ENCODE measurements around the gene SPATA31C1. TPM values are rescaled to one million over a fixed set of nuclear protein-coding genes. Genes with fewer than 3 reads are reported as not detected.
"Not testable (repeated sequence)": the region's sequence is repeated elsewhere in the genome, so short reads cannot be mapped to it uniquely, and the experiment has no call there.

SPATA31C1 gene
- not detected in 2 replicates for total RNA-seq

DNA sequence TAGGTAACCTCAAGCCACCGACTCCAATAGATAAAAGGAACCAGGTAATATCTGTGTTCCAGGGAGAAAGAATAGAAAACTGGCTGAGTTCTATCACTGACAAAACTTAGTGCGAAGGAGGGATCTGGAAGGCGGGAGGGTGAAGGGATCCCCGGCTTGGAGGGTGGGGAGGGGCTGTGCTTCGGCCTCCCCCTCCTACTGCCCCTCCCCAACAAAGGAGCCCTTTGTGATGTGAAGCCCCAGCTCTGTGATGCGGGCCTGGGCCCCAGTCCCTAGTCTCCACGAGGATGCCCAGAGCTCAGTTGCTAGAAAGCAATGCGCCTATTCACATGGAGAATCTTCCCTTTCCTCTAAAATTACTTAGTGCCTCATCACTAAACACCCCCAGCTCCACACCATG is at the start of gene SPATA31C1:
TSS of gene SPATA31C1 (plus strand) at position 301 of the 400 bp plus-strand sequence.
- not testable (repeated sequence) for H3K27me3 ChIP-seq (ENCODE audit: control insufficient read depth, insufficient read depth, low read length); H3K36me3 ChIP-seq (ENCODE audit: control insufficient read depth, insufficient read depth, low read length); H3K4me3 ChIP-seq (ENCODE audit: low read depth, low read length); DNase-seq (ENCODE audit: low read depth)

DNA sequence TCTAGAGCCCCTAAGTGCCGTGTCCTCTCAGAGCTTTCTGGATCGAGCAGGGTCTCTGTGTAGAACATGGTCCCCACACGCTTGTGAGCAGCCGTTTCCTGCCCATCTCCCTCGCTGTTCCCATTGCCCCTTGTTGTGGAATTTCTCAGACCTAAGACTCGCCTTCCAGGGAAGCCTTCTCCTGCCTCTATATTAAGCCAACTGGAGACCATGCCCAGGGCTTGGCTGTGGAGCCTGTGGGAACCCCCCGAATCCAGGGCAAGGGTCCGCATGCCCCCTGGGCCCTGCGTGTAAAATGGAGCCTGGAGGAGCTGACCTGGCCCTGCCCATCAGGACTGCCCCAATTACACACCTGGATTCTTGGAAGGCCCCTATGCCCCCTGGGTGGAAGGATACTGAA is 49.6 kb upstream of the SPATA31C1 start:
- no peaks in the 10 kb centered on the region for H3K36me3 ChIP-seq (ENCODE audit: control insufficient read depth, insufficient read depth, low read length)
- H3K27me3 ChIP-seq (ENCODE audit: control insufficient read depth, insufficient read depth, low read length): no peaks in the 10 kb centered on the region
- H3K4me3 ChIP-seq (ENCODE audit: low read depth, low read length): no peak overlapping the region
- no peak for DNase-seq (ENCODE audit: low read depth)
- TF ChIP-seq, protein P1, sequence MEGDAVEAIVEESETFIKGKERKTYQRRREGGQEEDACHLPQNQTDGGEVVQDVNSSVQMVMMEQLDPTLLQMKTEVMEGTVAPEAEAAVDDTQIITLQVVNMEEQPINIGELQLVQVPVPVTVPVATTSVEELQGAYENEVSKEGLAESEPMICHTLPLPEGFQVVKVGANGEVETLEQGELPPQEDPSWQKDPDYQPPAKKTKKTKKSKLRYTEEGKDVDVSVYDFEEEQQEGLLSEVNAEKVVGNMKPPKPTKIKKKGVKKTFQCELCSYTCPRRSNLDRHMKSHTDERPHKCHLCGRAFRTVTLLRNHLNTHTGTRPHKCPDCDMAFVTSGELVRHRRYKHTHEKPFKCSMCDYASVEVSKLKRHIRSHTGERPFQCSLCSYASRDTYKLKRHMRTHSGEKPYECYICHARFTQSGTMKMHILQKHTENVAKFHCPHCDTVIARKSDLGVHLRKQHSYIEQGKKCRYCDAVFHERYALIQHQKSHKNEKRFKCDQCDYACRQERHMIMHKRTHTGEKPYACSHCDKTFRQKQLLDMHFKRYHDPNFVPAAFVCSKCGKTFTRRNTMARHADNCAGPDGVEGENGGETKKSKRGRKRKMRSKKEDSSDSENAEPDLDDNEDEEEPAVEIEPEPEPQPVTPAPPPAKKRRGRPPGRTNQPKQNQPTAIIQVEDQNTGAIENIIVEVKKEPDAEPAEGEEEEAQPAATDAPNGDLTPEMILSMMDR (IDR thresholded peaks at IDR 0.05; ENCODE audit: insufficient read depth, low read length, poor library complexity, severe bottlenecking): no peak

DNA sequence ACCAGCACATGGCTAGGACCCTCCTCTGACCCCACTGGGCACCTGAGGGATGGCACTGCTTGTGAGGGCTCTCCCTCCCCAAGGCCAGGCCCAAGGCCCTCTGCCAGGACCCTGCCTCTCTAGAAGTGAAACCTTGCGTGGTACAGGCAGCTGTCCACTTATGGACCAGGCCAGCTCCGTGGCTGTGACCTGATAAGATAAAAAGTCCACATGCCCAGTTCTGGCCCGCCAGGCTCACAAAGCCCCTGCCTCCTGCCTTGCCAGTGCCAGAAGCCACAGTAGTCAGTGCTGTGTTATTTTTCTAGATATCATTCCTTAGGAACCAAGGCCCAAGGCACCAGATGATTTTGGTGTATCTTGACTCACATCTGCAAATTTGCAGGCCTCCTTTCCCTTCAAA is 49.1 kb upstream of the SPATA31C1 start:
- no peak overlapping the region for H3K4me3 ChIP-seq (ENCODE audit: low read depth, low read length)
- no peaks in the 10 kb centered on the region for H3K36me3 ChIP-seq (ENCODE audit: control insufficient read depth, insufficient read depth, low read length)
- H3K27me3 ChIP-seq (ENCODE audit: control insufficient read depth, insufficient read depth, low read length): no peaks in the 10 kb centered on the region
- DNase-seq (ENCODE audit: low read depth): no peak
- TF ChIP-seq, protein P1 (IDR thresholded peaks at IDR 0.05; ENCODE audit: insufficient read depth, low read length, poor library complexity, severe bottlenecking): no peak

DNA sequence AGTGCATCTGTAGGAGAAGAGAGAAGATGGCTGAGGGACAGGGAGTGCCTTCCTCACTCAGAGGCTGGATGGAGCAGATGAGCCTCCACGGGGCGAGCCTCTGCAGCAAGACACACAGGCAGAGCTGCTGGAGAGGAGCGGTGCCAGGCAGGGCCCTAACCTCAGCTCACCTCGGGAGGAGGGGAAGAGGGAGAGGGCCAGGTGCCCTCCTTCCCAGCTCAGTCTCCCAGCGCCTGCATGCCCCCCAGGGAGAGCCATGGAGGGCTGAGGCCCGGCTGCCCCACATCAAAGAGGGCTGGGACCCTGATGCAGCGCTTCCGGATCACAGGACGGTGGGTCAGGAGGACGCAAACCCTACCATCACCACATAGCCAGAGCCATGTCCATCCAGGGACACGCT is 48.7 kb upstream of the SPATA31C1 start:
- no peak overlapping the region for H3K4me3 ChIP-seq (ENCODE audit: low read depth, low read length)
- no peaks in the 10 kb centered on the region for H3K27me3 ChIP-seq (ENCODE audit: control insufficient read depth, insufficient read depth, low read length)
- no peaks in the 10 kb centered on the region for H3K36me3 ChIP-seq (ENCODE audit: control insufficient read depth, insufficient read depth, low read length)
- TF ChIP-seq, protein P1 (IDR thresholded peaks at IDR 0.05; ENCODE audit: insufficient read depth, low read length, poor library complexity, severe bottlenecking): no peak
- no peak for DNase-seq (ENCODE audit: low read depth)

DNA sequence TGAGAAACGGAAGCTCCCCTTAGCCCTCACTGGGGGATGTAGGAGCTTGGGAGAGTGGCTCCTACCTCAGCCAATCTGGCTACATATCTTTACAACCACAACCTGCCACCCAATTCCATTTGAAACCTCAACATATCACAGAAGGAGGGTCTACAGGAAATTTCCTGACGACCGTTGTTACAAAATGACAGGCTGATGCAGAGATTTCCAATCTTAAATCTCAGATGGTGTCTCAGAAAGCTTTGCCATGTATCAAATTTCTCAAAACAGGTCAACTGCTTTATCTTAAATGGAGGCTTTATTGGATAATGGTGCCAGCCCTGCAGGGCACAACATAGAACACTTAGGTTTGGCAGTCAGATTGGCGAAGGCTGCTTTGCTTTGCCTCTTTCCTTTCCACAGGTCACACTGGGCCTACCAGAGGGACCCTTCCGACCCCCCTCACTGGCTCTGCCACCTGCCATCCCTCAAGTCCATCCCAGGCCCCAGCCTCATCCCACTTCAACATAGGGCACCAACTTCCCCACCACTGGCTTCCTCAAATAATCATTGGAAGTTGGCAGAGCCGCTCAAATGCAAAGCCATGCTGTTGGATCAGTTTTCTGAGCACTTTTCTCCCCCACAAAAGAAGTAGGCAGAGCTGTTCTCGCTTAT is 46.2 kb upstream of the SPATA31C1 start:
- TF ChIP-seq, protein P1 (IDR thresholded peaks at IDR 0.05; ENCODE audit: insufficient read depth, low read length, poor library complexity, severe bottlenecking): no peak
- H3K27me3 ChIP-seq (ENCODE audit: control insufficient read depth, insufficient read depth, low read length): no peaks in the 10 kb centered on the region
- H3K36me3 ChIP-seq (ENCODE audit: control insufficient read depth, insufficient read depth, low read length): no peaks in the 10 kb centered on the region
- no peak overlapping the region for H3K4me3 ChIP-seq (ENCODE audit: low read depth, low read length)
- DNase-seq (ENCODE audit: low read depth): no peak

DNA sequence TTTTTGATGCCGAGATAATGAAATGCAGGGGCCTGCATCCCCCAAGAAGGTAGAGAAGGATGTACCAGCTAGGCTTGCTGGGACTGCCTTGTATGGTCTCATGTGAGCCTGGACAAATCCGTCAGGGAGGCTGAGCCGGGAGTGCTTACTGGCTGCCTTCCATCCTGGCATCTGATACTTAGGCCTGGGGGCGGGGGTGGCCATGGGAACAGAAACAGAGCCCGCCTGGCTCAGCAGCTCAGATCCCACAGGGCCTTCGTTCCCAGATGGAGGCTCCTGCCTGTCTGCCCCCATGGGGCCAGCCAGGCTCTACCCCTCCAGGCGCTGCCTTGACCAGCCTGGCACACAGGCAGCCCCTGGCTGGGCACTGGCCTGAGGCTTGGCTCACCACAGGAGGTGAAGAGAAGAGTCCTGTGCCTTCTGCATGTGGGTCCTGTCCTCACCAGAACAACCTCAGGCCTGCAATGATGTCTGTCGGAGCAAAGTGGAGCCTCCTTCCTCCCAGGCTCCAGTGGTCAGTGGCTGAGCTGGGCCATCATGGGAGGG is 45.6 kb upstream of the SPATA31C1 start:
- Histone ChIP-seq H3K27me3 (ENCODE audit: control insufficient read depth, insufficient read depth, low read length) (no peaks in the 10 kb centered on the region), H3K4me3 (ENCODE audit: low read depth, low read length) (no peak overlapping the region), H3K36me3 (ENCODE audit: control insufficient read depth, insufficient read depth, low read length) (no peaks in the 10 kb centered on the region)
- TF ChIP-seq, protein P1 (IDR thresholded peaks at IDR 0.05; ENCODE audit: insufficient read depth, low read length, poor library complexity, severe bottlenecking): no peak
- no peak for DNase-seq (ENCODE audit: low read depth)
